ENCODE data around the gene DOCK2.

DNA sequence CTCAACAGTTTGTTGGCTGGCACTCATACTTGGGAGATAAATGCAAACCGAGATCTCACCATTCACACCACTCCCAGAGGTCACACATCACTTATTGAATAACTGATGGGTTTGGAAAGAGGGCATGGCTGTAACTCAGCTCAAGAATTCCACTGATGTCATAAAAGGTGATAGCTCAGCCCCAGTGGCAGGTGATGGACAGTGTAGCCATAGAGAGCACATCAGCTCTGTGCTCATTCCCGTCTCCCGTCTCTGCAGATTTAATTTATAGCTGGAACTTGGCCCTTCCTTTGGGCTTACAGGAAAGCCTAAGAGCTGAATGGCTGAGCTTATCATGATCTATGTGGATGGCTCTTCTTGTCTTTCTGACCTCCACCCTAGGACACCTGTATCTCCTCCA, 283.4 kb downstream of the DOCK2 start:
- TF ChIP-seq, protein P1, sequence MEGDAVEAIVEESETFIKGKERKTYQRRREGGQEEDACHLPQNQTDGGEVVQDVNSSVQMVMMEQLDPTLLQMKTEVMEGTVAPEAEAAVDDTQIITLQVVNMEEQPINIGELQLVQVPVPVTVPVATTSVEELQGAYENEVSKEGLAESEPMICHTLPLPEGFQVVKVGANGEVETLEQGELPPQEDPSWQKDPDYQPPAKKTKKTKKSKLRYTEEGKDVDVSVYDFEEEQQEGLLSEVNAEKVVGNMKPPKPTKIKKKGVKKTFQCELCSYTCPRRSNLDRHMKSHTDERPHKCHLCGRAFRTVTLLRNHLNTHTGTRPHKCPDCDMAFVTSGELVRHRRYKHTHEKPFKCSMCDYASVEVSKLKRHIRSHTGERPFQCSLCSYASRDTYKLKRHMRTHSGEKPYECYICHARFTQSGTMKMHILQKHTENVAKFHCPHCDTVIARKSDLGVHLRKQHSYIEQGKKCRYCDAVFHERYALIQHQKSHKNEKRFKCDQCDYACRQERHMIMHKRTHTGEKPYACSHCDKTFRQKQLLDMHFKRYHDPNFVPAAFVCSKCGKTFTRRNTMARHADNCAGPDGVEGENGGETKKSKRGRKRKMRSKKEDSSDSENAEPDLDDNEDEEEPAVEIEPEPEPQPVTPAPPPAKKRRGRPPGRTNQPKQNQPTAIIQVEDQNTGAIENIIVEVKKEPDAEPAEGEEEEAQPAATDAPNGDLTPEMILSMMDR (IDR thresholded peaks at IDR 0.05), result no peak
- TF ChIP-seq FOXJ3 (CRISPR knock-in tag; IDR thresholded peaks at IDR 0.05; ENCODE audit: borderline replicate concordance) (no peak), TP53 (CRISPR knock-in tag; IDR thresholded peaks at IDR 0.05) (no peak)
- TF ChIP-seq, protein P2, sequence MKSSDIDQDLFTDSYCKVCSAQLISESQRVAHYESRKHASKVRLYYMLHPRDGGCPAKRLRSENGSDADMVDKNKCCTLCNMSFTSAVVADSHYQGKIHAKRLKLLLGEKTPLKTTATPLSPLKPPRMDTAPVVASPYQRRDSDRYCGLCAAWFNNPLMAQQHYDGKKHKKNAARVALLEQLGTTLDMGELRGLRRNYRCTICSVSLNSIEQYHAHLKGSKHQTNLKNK (CRISPR knock-in tag; IDR thresholded peaks at IDR 0.05), result no peak

Measured in WTC11 (cell line).